ENCODE data around the gene SLC22A25. TPM values are rescaled to one million over a fixed set of nuclear protein-coding genes. Genes with fewer than 3 reads are reported as not detected.
A peak's percentile ranks its signal among the peaks of the same experiment; 100 is the strongest.

SLC22A25 gene
- not detected in 2 replicates for total RNA-seq (2021)
- long read RNA-seq = 0 reads

DNA sequence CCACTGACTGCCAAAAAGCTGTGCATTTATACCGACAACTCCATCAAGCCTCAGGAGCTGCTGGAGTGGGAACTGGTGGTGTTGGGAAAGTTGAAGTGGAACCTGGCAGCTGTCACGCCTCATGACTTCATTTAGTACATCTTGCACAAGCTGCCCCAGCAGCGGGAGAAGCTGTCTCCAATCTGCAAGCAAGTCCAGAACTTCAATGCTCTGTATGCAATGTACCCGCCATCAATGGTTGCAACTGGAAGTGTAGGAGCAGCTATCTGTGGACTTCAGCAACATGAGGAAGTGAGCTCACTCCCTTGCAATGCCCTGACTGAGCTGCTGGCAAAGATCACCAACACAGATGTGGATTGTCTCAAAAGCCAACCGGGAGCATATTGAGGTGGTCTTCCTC is at the start of gene SLC22A25:
Gene SLC22A25, minus strand, starts transcription at position 67 of the 400 bp plus-strand sequence. CDS start 13,947 bp downstream, outside the sequence.
- no peak within 1 kb of the TSS for H3K27ac ChIP-seq (ENCODE audit: insufficient read length, low read depth, low read length)
- H3K18ac ChIP-seq (ENCODE audit: insufficient read length, low read depth, low read length) = no peak within 1 kb of the TSS
- H2BK20ac ChIP-seq (ENCODE audit: low read depth, low read length, poor library complexity, severe bottlenecking) = no peak within 1 kb of the TSS
- Mint-ChIP-seq H3K4me3 (no peak within 1 kb of the TSS), H3K36me3 (ENCODE audit: insufficient read depth in 1 of 3, low read depth in 3 of 3) (no peaks in the 10 kb centered on the region), H3K4me1 (peaks cover 3 to 5% of the 10 kb centered on the region in 2 experiments; a peak in 2 of 4 replicates), H3K9me3 (no peaks in the 10 kb centered on the region; a peak in 1 of 5 replicates), H3K27ac (peak within 1 kb of the TSS in 1 of 3 experiments; percentile 37; a peak in 1 of 7 replicates), H3K27me3 (ENCODE audit: low read depth) (0 out of 2 replicates have a peak, but pooled peaks cover 2% of the 10 kb centered on the region)
- H3K4me1 ChIP-seq (ENCODE audit: insufficient read depth, low read length) = no peaks in the 10 kb centered on the region
- DNase-seq = no peak
- no peak within 1 kb of the TSS for H2BK12ac ChIP-seq (ENCODE audit: insufficient read length, low read depth, low read length)
- H3K27me3 ChIP-seq (ENCODE audit: insufficient read depth, low read length) = no peaks in the 10 kb centered on the region
- H2AFZ ChIP-seq (ENCODE audit: low read length) = no peak within 1 kb of the TSS
- no peak within 1 kb of the TSS for H2AK5ac ChIP-seq (ENCODE audit: insufficient read length, low read length)
- WGBS (ENCODE audit: extremely low coverage, insufficient read length, low lambda C conversion rate) = no CpG with 5 or more reads among the region's 5 CpGs
- H3K23ac ChIP-seq (ENCODE audit: insufficient read length, low read depth, low read length) = no peak within 1 kb of the TSS
- no peak within 1 kb of the TSS for H2BK15ac ChIP-seq (ENCODE audit: low read depth, low read length)
- no peak within 1 kb of the TSS for H4K91ac ChIP-seq (ENCODE audit: insufficient read length, low read depth, low read length)
- H3K9ac ChIP-seq (ENCODE audit: extremely low read depth, insufficient read length, low read length) = no peak within 1 kb of the TSS
- no peak within 1 kb of the TSS for H4K8ac ChIP-seq (replicated peaks; ENCODE audit: insufficient read length, low read depth, low read length)
- no peak within 1 kb of the TSS; the same call in 1 of the 2 replicates for H3K14ac ChIP-seq (ENCODE audit: insufficient read depth, low read length)
- no peak within 1 kb of the TSS for H3K4me2 ChIP-seq (ENCODE audit: insufficient read depth, insufficient read length, low read length)
- H3K79me2 ChIP-seq (ENCODE audit: insufficient read depth, low read length) = no peaks in the 10 kb centered on the region
- H2BK5ac ChIP-seq (ENCODE audit: insufficient read length, low read length) = no peak within 1 kb of the TSS
- no peak for TF ChIP-seq CTCF (conservative IDR thresholded peaks at IDR 0.05)
- no peak within 1 kb of the TSS for H4K5ac ChIP-seq (ENCODE audit: insufficient read length, low read depth, low read length)
- H3T11ph ChIP-seq (ENCODE audit: low read length) = no peak within 1 kb of the TSS
- H3K23me2 ChIP-seq (ENCODE audit: insufficient read length, low read depth, low read length, poor library complexity, severe bottlenecking) = no peaks in the 10 kb centered on the region
- no peak within 1 kb of the TSS for H2BK120ac ChIP-seq (ENCODE audit: low read depth, low read length, poor library complexity, severe bottlenecking)
- H4K20me1 ChIP-seq (ENCODE audit: control insufficient read depth, insufficient read depth, insufficient read length) = no peaks in the 10 kb centered on the region
- H3K9me3 ChIP-seq (ENCODE audit: control insufficient read depth, low read depth, low read length) = no peaks in the 10 kb centered on the region
- H3K79me1 ChIP-seq (ENCODE audit: insufficient read depth, low read depth, low read length, poor library complexity, severe bottlenecking) = no peaks in the 10 kb centered on the region
- no peak within 1 kb of the TSS for H3K56ac ChIP-seq (ENCODE audit: insufficient read length, low read depth, low read length)
- H3K4ac ChIP-seq (ENCODE audit: low read depth, low read length) = no peak within 1 kb of the TSS

All from H9 (cell line).